Progenitor cell of endocrine pancreas (in vitro differentiated cells): ENCODE measurements around the gene NAA10. TPM values are rescaled to one million over a fixed set of nuclear protein-coding genes. Genes with fewer than 3 reads are reported as not detected.

Experiments used
- DNase-seq: peaks from one replicate; pipeline ENCODE4 v3.0.0; 2021; ENCODE audit warnings: low spot score; ENCODE audit not compliant: unreplicated experiment
- H3K27ac Mint-ChIP-seq: 2 replicates; pipeline ENCODE4 v1.8.0; 2021; ENCODE audit warnings: mild to moderate bottlenecking, moderate library complexity, mixed read lengths
- H3K27me3 Mint-ChIP-seq: 2 replicates; pipeline ENCODE4 v1.8.0; 2021; ENCODE audit warnings: mixed read lengths
- H3K36me3 Mint-ChIP-seq: 2 replicates; pipeline ENCODE4 v1.8.0; 2022; ENCODE audit warnings: mixed read lengths; ENCODE audit not compliant: insufficient read depth
- H3K4me1 Mint-ChIP-seq: 2 replicates; pipeline ENCODE4 v1.8.0; 2021; ENCODE audit warnings: low read depth, mixed read lengths
- H3K4me3 Mint-ChIP-seq: 2 replicates; pipeline ENCODE4 v1.8.0; 2021; ENCODE audit warnings: low read depth, mild to moderate bottlenecking, moderate library complexity, mixed read lengths
- H3K9me3 Mint-ChIP-seq: 2 replicates; pipeline ENCODE4 v1.8.0; 2021; ENCODE audit warnings: low read depth, mixed read lengths
- CTCF ChIP-seq: fragments of 200-600 bp; sonication (generic); IDR thresholded peaks from one replicate; pipeline ENCODE4 v1.5.0; 2021; ENCODE audit warnings: antibody characterized with exemption, mild to moderate bottlenecking; ENCODE audit not compliant: unreplicated experiment
- total RNA-seq: library from RNA; stranded (reverse); gene quantifications from 2 replicates; pipeline ENCODE4 v1.2.1, GENCODE V29; 2021

NAA10 gene
- total RNA-seq, 1 donor from 2014 or later: 85.3 TPM

DNA sequence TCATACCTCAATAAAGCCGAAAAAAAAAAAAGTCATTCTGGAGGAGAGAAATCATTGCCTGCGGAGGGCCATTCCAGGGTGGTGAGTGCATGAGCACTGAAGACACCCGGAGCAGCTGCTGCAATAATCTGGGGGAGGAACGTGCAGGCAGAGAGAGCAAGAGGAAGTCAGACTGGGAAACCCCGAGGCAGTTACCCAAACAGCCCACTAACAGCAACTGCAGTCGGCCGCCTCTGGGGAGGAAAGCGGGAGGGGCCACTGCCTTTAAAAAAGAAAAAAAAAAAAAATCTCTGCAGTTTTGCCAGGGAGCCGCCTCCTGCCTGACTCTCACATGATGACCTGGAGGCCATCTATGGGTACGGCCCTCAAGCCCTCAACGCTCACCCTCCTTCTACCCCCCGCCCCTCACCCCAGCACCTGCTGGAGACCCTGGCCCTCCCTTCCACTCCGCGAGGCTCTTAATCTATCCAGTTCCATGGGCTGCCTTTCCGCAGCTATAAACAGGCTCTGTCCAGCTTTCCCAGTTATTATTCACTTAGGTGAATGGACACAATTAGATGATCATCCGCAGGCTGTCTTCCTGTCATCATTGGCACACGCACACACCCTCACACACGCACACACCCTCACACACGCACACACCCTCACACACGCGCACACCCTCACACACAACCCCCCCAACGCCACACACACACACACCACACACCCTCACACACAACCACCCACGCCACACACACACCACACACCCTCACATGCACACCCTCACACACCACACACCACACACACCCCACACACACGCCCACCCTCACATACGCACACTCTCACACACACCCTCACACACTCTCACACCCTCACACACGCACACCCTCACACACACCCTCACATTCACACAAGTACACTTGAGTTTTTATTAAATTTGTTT is 33.7 kb downstream of the NAA10 start:
- Mint-ChIP-seq H3K27ac (no peak overlapping the region), H3K4me3 (no peak overlapping the region), H3K27me3 (peaks cover 8% of the 10 kb centered on the region), H3K4me1 (no peaks in the 10 kb centered on the region), H3K36me3 (peaks cover 2% of the 10 kb centered on the region), H3K9me3 (peaks cover 16% of the 10 kb centered on the region)
- DNase-seq: no peak
- no peak for TF ChIP-seq CTCF

DNA sequence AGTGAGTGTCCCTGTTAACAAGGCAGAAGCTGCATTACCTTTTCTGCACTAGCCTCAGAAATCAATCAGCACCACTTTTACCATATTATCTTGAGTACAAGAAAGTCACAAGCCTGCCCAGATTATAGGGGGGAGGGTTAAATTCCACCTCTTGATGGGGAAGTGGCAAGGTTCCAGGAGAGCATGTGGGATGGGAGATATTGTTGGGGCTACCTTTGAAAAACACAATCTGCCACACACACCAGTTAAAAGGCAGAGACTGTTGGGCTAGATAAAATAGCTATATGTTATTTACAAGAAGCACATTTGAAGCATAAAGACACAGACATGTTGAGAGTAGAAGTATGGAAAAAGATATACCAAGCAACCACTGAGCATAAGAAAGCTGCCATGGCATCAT is 36.9 kb downstream of the NAA10 start:
- no peak overlapping the region for H3K27ac Mint-ChIP-seq
- H3K4me3 Mint-ChIP-seq: no peak overlapping the region
- H3K36me3 Mint-ChIP-seq: no peaks in the 10 kb centered on the region
- no peaks in the 10 kb centered on the region for H3K4me1 Mint-ChIP-seq
- H3K9me3 Mint-ChIP-seq: peaks cover 16% of the 10 kb centered on the region
- TF ChIP-seq CTCF: no peak
- peaks cover 8% of the 10 kb centered on the region for H3K27me3 Mint-ChIP-seq
- no peak for DNase-seq

DNA sequence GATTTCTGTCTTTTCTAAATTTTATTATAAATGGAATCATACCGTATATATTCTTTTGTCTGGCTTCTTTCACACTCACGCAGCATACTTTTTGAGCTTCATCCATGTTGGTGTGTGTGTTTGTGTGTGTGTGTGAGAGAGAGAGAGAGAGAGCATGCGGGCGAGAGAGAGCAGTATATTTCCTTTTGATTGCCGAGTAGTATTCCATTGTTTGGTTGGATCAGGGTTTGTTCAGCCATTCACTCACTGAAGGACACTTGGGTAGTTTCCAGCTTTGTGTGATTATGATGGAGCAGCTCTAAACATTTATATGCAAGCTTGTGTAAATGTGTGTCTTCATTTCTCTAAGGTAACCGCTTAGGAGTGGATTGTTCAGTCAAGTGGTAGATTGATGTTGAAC is 45.7 kb downstream of the NAA10 start:
- DNase-seq: no peak
- no peak for TF ChIP-seq CTCF
- peaks cover 46% of the 10 kb centered on the region for H3K27me3 Mint-ChIP-seq
- H3K27ac Mint-ChIP-seq: no peak overlapping the region
- H3K4me3 Mint-ChIP-seq: no peak overlapping the region
- no peaks in the 10 kb centered on the region for H3K4me1 Mint-ChIP-seq
- peaks cover 9% of the 10 kb centered on the region for H3K9me3 Mint-ChIP-seq
- no peaks in the 10 kb centered on the region for H3K36me3 Mint-ChIP-seq

- TF ChIP-seq CTCF: no peak
- no peak for DNase-seq
- H3K4me1 Mint-ChIP-seq: no peaks in the 10 kb centered on the region
- H3K4me3 Mint-ChIP-seq: no peak overlapping the region
- H3K27me3 Mint-ChIP-seq: peaks cover 49% of the 10 kb centered on the region
- H3K36me3 Mint-ChIP-seq: no peaks in the 10 kb centered on the region
- H3K27ac Mint-ChIP-seq: no peak overlapping the region
- H3K9me3 Mint-ChIP-seq: peaks cover 6% of the 10 kb centered on the region
Observed at GRCh38 chrX:153888344-153888743, 46.5 kb downstream of the NAA10 start.

DNA sequence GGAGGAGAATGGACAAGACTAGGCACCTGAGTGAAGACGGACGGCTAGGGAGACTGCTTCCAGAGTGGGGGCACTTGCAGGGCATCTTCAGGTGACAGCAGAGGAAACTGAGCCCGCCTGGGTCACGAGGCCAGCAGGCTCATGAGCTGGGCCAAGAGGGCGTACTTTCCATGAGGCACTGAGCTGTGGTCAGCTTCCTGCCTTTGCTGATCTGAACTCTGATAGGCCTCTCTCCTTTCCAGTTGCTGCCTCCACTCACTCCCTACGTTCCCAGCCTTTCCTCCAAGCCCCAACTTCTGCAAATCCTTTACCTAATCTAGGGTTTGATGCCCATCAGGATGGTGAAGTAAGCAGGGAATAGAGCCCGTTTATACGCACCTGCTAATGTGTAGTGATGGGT is 47.5 kb downstream of the NAA10 start:
- DNase-seq: no peak
- Mint-ChIP-seq H3K4me3 (no peak overlapping the region), H3K27ac (no peak overlapping the region), H3K27me3 (peaks cover 47% of the 10 kb centered on the region), H3K36me3 (no peaks in the 10 kb centered on the region), H3K9me3 (peaks cover 6% of the 10 kb centered on the region), H3K4me1 (no peaks in the 10 kb centered on the region)
- TF ChIP-seq CTCF: no peak
